K562 (cell line): ENCODE measurements around the gene MTTP. TPM values are rescaled to one million over a fixed set of nuclear protein-coding genes. Genes with fewer than 3 reads are reported as not detected.

Experiments
- CREB1 ChIP-seq, 2 experiments: sonication (generic) in 1 of 2; formaldehyde crosslinking in 1 of 2; IDR thresholded peaks; 2 replicates each; pipeline versions ENCODE4 v1.6.1 to v1.8.0; 2012 to 2022; ENCODE audit warnings: inconsistent platforms in 1 of 2, mild to moderate bottlenecking in 1 of 2, missing genetic modification reagents in 1 of 2, moderate library complexity in 1 of 2
- GTF2E2 ChIP-seq: fragments of 200-800 bp; sonication (Bioruptor generic); IDR thresholded peaks from 2 replicates; pipeline ENCODE4 v1.6.1; 2016; ENCODE audit warnings: missing genetic modification characterization, missing compliant biosample characterization
- HLTF ChIP-seq: fragments of 450-650 bp; IDR thresholded peaks from 2 replicates; pipeline ENCODE4 v1.6.1; 2016
- LARP7 ChIP-seq: fragments of 450-650 bp; IDR thresholded peaks from 2 replicates; pipeline ENCODE4 v1.6.1; 2016
- POLR2AphosphoS5 ChIP-seq: IDR thresholded peaks from 2 replicates; pipeline ENCODE4 v1.6.1; 2011; ENCODE audit warnings: mild to moderate bottlenecking, low read depth, low read length, moderate library complexity; ENCODE audit not compliant: control insufficient read depth, insufficient read depth
- POLR2B ChIP-seq: fragments of 450-650 bp; IDR thresholded peaks from 2 replicates; pipeline ENCODE4 v1.6.1; 2018; ENCODE audit warnings: low read depth; ENCODE audit not compliant: partially characterized antibody
- RBFOX2 ChIP-seq: fragments of 200-400 bp; formaldehyde crosslinking; IDR thresholded peaks from 2 replicates; pipeline ENCODE4 v1.6.1; 2017; ENCODE audit warnings: low read depth, mild to moderate bottlenecking, low read length, moderate library complexity
- SMARCA4 ChIP-seq: fragments of 450-650 bp; IDR thresholded peaks from 2 replicates; pipeline ENCODE4 v1.6.1; 2016
- SPI1 ChIP-seq: IDR thresholded peaks from 2 replicates; pipeline ENCODE4 v1.6.1; 2011; ENCODE audit warnings: low read depth, low read length, control low read depth, borderline replicate concordance
- THRAP3 ChIP-seq: fragments of 450-650 bp; IDR thresholded peaks from 2 replicates; pipeline ENCODE4 v1.6.1; 2016; ENCODE audit warnings: mild to moderate bottlenecking, inconsistent platforms, borderline replicate concordance
- ZNF354B ChIP-seq: fragments of 250-450 bp; sonication (Bioruptor Pico); IDR thresholded peaks from 2 replicates; pipeline ENCODE4 v1.4.0; 2020
- ZNF444 ChIP-seq: fragments of 250-450 bp; sonication (Bioruptor Pico); IDR thresholded peaks from 2 replicates; pipeline ENCODE4 v1.4.0; 2020; ENCODE audit warnings: mild to moderate bottlenecking, moderate library complexity
- polyA plus RNA-seq, 8 experiments: library from polyadenylated mRNA; depleted of rRNA in 4 of 8; stranded (reverse) in 5 of 8; unstranded in 3 of 8; fragments of >200 nt; fragmentation: Nextera tagmentation in 2 of 8; fragmentation: Illumina TruSeq in 1 of 8; extraction: Ambion mirVana in 2 of 8; extraction: Trizol in 1 of 8; gene quantifications; 2 replicates each; pipeline versions ENCODE4 v1.2.1 to v1.2.3, GENCODE V29; 2011 to 2014; ENCODE audit warnings: inconsistent platforms in 1 of 8, missing spikeins in 1 of 8
- total RNA-seq, 7 experiments: library from RNA; depleted of rRNA in 6 of 7; stranded (reverse); fragments of >200 nt in 6 of 7; fragmentation: Illumina TruSeq in 2 of 7; extraction: Trizol in 2 of 7; gene quantifications; 2 replicates each; pipeline versions ENCODE4 v1.2.1 to v1.2.3, GENCODE V29; 2011 to 2021; ENCODE audit warnings: low replicate concordance in 1 of 7
- TF ChIP-seq, protein P1 (sequence below): sonication (generic); formaldehyde crosslinking; IDR thresholded peaks from 2 replicates; pipeline ENCODE4 v1.8.1; 2023; ENCODE audit warnings: missing genetic modification reagents, mild to moderate bottlenecking, borderline replicate concordance
- TF ChIP-seq, protein P2 (sequence below): fragments of 250-450 bp; sonication (Bioruptor Pico); IDR thresholded peaks from 2 replicates; pipeline ENCODE4 v1.4.0; 2020; ENCODE audit warnings: borderline replicate concordance
- TF ChIP-seq, protein P3 (sequence below): sonication (generic); formaldehyde crosslinking; IDR thresholded peaks from 2 replicates; pipeline ENCODE4 v1.8.1; 2023; ENCODE audit warnings: mild to moderate bottlenecking, missing genetic modification reagents
- TF ChIP-seq, protein P4 (sequence below): fragments of 250-450 bp; sonication (Bioruptor Pico); IDR thresholded peaks from 2 replicates; pipeline ENCODE4 v1.8.0; 2022; ENCODE audit warnings: inconsistent platforms

MTTP gene
- total and polyA plus RNA-seq, 9 of the 15 experiments (the other 6 are each of a cell fraction or from before 2014, with no cell fraction given): 0.01 to 0.29 (median 0.04) TPM; not detected in 2

DNA sequence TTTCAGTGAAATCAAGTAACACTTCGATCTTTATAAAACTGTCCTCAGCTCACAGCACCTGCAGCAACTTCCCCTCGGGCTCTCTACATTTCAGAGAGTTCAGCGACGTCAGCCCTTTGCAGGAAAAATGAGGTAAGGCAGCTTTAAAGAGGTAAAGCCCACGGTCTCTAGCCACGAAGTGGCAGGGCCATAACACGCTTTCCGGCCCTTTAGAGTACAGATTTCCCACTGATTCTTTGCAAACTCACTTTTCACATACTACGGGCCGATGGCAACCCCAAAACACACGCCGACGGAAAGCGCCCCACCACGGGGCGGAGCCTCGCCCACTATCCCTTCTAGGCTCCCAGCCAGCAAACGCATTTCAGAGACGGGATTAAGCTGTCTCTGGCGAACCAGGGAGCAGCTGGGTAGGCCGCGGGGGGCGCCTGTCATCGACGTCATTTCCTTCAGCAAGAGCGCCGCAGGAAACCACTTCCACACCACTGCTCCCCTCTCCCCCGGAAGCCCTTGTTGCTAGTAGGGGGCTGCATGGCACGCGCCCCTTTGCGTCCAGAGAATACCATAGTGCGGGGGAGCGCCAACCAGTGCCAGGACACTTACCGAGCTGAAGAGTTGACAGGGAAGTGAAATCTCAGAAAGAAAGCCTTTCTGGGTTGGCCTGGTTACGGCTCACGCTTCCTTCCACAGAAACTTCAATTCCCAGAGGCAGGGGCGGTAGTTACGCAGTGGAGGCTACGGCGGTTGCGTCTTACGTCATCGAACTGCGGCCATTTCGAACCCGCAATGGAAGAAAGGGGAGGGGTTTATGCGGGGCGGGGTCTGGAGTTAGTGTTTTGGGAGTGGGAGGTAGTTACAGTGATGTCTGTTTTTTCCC, 11.1 kb upstream of the MTTP start, which contains the start of gene TRMT10A (continued):
- TF ChIP-seq, protein P1, sequence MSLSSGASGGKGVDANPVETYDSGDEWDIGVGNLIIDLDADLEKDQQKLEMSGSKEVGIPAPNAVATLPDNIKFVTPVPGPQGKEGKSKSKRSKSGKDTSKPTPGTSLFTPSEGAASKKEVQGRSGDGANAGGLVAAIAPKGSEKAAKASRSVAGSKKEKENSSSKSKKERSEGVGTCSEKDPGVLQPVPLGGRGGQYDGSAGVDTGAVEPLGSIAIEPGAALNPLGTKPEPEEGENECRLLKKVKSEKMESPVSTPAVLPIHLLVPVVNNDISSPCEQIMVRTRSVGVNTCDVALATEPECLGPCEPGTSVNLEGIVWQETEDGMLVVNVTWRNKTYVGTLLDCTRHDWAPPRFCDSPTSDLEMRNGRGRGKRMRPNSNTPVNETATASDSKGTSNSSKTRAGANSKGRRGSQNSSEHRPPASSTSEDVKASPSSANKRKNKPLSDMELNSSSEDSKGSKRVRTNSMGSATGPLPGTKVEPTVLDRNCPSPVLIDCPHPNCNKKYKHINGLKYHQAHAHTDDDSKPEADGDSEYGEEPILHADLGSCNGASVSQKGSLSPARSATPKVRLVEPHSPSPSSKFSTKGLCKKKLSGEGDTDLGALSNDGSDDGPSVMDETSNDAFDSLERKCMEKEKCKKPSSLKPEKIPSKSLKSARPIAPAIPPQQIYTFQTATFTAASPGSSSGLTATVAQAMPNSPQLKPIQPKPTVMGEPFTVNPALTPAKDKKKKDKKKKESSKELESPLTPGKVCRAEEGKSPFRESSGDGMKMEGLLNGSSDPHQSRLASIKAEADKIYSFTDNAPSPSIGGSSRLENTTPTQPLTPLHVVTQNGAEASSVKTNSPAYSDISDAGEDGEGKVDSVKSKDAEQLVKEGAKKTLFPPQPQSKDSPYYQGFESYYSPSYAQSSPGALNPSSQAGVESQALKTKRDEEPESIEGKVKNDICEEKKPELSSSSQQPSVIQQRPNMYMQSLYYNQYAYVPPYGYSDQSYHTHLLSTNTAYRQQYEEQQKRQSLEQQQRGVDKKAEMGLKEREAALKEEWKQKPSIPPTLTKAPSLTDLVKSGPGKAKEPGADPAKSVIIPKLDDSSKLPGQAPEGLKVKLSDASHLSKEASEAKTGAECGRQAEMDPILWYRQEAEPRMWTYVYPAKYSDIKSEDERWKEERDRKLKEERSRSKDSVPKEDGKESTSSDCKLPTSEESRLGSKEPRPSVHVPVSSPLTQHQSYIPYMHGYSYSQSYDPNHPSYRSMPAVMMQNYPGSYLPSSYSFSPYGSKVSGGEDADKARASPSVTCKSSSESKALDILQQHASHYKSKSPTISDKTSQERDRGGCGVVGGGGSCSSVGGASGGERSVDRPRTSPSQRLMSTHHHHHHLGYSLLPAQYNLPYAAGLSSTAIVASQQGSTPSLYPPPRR (CRISPR knock-in tag): no peak
- TF ChIP-seq, protein P2, sequence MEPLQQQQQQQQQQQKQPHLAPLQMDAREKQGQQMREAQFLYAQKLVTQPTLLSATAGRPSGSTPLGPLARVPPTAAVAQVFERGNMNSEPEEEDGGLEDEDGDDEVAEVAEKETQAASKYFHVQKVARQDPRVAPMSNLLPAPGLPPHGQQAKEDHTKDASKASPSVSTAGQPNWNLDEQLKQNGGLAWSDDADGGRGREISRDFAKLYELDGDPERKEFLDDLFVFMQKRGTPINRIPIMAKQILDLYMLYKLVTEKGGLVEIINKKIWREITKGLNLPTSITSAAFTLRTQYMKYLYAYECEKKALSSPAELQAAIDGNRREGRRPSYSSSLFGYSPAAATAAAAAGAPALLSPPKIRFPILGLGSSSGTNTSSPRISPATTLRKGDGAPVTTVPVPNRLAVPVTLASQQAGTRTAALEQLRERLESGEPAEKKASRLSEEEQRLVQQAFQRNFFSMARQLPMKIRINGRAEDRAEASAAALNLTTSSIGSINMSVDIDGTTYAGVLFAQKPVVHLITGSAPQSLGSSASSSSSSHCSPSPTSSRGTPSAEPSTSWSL: no peak
- no peak for TF ChIP-seq ZNF444 (CRISPR knock-in tag)
- no peak for TF ChIP-seq SMARCA4
- peak; percentile 97 for TF ChIP-seq CREB1 (IDR thresholded peaks at IDR 0.05)
- peak; percentile 95 for TF ChIP-seq CREB1 (CRISPR knock-in tag; IDR thresholded peaks at IDR 0.05)
- TF ChIP-seq RBFOX2: peak; percentile 89
- TF ChIP-seq, protein P3, sequence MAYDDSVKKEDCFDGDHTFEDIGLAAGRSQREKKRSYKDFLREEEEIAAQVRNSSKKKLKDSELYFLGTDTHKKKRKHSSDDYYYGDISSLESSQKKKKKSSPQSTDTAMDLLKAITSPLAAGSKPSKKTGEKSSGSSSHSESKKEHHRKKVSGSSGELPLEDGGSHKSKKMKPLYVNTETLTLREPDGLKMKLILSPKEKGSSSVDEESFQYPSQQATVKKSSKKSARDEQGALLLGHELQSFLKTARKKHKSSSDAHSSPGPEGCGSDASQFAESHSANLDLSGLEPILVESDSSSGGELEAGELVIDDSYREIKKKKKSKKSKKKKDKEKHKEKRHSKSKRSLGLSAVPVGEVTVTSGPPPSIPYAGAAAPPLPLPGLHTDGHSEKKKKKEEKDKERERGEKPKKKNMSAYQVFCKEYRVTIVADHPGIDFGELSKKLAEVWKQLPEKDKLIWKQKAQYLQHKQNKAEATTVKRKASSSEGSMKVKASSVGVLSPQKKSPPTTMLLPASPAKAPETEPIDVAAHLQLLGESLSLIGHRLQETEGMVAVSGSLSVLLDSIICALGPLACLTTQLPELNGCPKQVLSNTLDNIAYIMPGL: no peak
- TF ChIP-seq SPI1: no peak
- TF ChIP-seq, protein P4, sequence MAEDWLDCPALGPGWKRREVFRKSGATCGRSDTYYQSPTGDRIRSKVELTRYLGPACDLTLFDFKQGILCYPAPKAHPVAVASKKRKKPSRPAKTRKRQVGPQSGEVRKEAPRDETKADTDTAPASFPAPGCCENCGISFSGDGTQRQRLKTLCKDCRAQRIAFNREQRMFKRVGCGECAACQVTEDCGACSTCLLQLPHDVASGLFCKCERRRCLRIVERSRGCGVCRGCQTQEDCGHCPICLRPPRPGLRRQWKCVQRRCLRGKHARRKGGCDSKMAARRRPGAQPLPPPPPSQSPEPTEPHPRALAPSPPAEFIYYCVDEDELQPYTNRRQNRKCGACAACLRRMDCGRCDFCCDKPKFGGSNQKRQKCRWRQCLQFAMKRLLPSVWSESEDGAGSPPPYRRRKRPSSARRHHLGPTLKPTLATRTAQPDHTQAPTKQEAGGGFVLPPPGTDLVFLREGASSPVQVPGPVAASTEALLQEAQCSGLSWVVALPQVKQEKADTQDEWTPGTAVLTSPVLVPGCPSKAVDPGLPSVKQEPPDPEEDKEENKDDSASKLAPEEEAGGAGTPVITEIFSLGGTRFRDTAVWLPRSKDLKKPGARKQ (CRISPR knock-in tag): no peak
- TF ChIP-seq ZNF354B (CRISPR knock-in tag): no peak
- TF ChIP-seq HLTF: no peak
- peak; percentile 81 for TF ChIP-seq POLR2B
- TF ChIP-seq LARP7: no peak
- TF ChIP-seq THRAP3: no peak
- no peak for TF ChIP-seq GTF2E2 (tag)
- peak; percentile 71 for TF ChIP-seq POLR2AphosphoS5
